Vagina (tissue), 2 donors: ENCODE results near the gene VSTM4.

Experiments used
- CTCF ChIP-seq, 3 experiments: fragments of 450-650 bp in 2 of 3; fragments of 200-600 bp in 1 of 3; sonication (generic) in 1 of 3; IDR thresholded peaks; one replicate each; pipeline ENCODE4 v1.5.1; 2017 to 2019; ENCODE audit warnings: antibody characterized with exemption in 3 of 3, mild to moderate bottlenecking in 2 of 3, moderate library complexity in 2 of 3
- POLR2A ChIP-seq, 2 donors: fragments of 450-650 bp; IDR thresholded peaks; one replicate each; pipeline ENCODE4 v1.6.1; 2017; ENCODE audit warnings: antibody characterized with exemption in 2 of 2, mild to moderate bottlenecking in 2 of 2, moderate library complexity in 2 of 2
- POLR2AphosphoS5 ChIP-seq, 2 donors: sonication (generic); formaldehyde crosslinking; IDR thresholded peaks; one replicate each; pipeline ENCODE4 v1.9.0; 2017; ENCODE audit warnings: antibody characterized with exemption in 2 of 2, mild to moderate bottlenecking in 2 of 2, low read depth in 1 of 2; ENCODE audit not compliant: insufficient read depth in 1 of 2

- TF ChIP-seq POLR2AphosphoS5 (IDR thresholded peaks at IDR 0.05; ENCODE audit: insufficient read depth in 1 of 2, low read depth in 1 of 2) (no peak), CTCF (IDR thresholded peaks at IDR 0.05) (no peak), POLR2A (IDR thresholded peaks at IDR 0.05) (no peak)
These were observed 78.1 kb downstream of the VSTM4 start for GRCh38 chr10:49037187-49037586.
